ENCODE measurements around the gene GLI1. TPM values are rescaled to one million over a fixed set of nuclear protein-coding genes. Genes with fewer than 3 reads are reported as not detected.

Gene GLI1
- total and polyA plus RNA-seq, 2 of the 13 experiments (the other 11 are each of a cell fraction or from before 2014, with no cell fraction given), result 0.09 to 0.20 TPM

DNA sequence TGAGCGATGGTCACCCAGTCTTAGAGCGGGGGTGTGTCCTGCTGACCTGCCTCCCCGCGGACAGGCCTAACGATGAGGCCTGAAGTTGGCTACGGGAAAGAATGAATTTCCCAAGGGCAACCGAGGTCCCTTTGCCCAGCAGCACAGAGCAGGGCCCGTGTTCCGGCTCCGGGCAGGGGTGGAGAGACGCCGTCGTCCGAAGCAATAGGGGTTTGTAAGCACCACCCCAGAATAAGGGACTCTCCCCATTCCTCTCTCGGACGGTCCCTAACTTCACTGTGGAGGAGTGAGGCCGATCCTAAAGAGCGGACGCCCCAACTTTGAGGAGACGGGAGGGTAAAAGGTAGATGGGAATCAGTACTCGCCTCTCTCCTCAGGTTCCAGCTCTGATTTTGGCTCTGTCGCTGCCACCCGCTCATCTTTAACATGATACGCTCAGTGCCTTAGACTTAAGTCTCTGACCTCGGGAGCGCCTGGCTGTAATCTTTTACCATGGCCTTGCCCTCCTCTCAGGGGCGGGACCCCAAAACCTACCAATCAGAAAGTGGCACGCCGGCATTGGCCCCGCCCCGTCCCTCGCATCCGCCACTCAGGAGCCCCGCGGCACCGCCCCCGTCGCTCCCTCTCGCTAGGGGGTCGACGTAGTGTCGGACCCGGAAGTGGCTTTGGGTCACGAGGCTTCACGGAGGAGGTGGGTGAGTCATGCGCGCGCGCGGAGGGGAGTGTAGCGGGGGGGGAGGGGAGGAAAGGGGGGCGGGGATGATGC, 60.7 kb downstream of the GLI1 start, which contains the start of gene DDIT3 (continued):
- TF ChIP-seq, protein P1, sequence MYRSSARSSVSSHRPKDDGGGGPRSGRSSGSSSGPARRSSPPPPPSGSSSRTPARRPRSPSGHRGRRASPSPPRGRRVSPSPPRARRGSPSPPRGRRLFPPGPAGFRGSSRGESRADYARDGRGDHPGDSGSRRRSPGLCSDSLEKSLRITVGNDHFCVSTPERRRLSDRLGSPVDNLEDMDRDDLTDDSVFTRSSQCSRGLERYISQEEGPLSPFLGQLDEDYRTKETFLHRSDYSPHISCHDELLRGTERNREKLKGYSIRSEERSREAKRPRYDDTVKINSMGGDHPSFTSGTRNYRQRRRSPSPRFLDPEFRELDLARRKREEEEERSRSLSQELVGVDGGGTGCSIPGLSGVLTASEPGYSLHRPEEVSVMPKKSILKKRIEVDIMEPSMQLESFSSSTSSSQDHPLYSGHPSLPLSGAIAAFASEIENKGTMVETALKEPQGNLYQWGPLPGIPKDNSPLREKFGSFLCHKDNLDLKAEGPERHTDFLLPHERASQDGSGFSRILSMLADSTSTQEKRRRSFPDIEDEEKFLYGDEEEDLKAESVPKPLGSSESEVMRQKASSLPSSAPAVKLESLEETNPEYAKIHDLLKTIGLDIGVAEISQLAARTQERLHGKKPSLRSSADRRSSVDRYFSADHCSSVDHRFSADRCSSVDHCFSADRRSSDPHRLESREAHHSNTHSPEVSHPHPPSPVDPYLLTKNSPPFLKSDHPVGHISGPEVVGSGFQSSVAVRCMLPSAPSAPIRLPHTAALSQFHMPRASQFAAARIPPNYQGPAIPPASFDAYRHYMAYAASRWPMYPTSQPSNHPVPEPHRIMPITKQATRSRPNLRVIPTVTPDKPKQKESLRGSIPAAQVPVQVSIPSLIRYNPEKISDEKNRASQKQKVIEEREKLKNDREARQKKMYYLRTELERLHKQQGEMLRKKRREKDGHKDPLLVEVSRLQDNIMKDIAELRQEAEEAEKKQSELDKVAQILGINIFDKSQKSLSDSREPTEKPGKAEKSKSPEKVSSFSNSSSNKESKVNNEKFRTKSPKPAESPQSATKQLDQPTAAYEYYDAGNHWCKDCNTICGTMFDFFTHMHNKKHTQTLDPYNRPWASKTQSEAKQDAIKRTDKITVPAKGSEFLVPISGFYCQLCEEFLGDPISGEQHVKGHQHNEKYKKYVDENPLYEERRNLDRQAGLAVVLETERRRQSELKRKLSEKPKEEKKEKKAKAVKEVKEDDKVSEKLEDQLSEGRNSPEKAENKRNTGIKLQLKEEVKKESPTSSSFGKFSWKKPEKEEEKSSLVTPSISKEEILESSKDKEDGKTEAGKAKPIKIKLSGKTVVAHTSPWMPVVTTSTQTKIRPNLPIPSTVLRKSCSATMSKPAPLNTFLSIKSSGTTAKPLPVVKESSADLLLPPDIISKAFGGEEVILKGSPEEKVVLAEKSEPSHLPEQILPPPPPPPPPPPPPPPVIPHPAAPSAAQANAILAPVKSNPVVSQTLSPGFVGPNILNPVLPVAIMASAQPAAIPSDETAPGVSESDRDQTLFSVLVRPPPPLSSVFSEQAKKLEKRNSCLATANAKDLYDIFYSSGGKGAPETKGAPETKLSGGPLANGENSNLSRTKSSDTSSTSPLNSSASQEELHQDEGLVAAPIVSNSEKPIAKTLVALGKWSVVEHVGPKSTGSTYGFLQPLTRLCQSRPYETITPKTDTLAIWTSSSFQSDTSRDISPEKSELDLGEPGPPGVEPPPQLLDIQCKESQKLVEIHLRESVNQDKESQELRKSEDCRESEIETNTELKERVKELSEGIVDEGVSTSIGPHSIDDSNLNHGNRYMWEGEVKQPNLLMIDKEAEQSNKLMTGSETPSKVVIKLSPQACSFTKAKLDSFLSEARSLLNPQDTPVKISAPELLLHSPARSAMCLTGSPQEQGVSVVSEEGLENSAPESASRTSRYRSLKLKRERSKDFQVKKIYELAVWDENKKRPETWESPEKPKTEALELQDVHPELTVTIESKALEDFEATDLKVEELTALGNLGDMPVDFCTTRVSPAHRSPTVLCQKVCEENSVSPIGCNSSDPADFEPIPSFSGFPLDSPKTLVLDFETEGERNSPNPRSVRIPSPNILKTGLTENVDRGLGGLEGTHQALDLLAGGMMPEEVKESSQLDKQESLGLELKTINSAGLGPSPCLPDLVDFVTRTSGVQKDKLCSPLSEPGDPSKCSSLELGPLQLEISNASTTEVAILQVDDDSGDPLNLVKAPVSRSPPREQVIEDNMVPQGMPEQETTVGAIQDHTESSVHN (CRISPR knock-in tag; IDR thresholded peaks at IDR 0.05), result peak; percentile 82; the same call in 1 of the 2 replicates
- TF ChIP-seq, protein P2, sequence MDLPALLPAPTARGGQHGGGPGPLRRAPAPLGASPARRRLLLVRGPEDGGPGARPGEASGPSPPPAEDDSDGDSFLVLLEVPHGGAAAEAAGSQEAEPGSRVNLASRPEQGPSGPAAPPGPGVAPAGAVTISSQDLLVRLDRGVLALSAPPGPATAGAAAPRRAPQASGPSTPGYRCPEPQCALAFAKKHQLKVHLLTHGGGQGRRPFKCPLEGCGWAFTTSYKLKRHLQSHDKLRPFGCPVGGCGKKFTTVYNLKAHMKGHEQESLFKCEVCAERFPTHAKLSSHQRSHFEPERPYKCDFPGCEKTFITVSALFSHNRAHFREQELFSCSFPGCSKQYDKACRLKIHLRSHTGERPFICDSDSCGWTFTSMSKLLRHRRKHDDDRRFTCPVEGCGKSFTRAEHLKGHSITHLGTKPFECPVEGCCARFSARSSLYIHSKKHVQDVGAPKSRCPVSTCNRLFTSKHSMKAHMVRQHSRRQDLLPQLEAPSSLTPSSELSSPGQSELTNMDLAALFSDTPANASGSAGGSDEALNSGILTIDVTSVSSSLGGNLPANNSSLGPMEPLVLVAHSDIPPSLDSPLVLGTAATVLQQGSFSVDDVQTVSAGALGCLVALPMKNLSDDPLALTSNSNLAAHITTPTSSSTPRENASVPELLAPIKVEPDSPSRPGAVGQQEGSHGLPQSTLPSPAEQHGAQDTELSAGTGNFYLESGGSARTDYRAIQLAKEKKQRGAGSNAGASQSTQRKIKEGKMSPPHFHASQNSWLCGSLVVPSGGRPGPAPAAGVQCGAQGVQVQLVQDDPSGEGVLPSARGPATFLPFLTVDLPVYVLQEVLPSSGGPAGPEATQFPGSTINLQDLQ (CRISPR knock-in tag; IDR thresholded peaks at IDR 0.05), result peak; percentile 42; the same call in 1 of the 2 replicates
- TF ChIP-seq YEATS4 (CRISPR knock-in tag; IDR thresholded peaks at IDR 0.05; ENCODE audit: borderline replicate concordance), result peak; percentile 57; the same call in 1 of the 2 replicates
- no peak for TF ChIP-seq SMC3 (IDR thresholded peaks at IDR 0.05; ENCODE audit: low read length)
- peak; percentile 44; the same call in 1 of the 2 replicates for TF ChIP-seq ONECUT2 (CRISPR knock-in tag; IDR thresholded peaks at IDR 0.05)
- TF ChIP-seq, protein P3, sequence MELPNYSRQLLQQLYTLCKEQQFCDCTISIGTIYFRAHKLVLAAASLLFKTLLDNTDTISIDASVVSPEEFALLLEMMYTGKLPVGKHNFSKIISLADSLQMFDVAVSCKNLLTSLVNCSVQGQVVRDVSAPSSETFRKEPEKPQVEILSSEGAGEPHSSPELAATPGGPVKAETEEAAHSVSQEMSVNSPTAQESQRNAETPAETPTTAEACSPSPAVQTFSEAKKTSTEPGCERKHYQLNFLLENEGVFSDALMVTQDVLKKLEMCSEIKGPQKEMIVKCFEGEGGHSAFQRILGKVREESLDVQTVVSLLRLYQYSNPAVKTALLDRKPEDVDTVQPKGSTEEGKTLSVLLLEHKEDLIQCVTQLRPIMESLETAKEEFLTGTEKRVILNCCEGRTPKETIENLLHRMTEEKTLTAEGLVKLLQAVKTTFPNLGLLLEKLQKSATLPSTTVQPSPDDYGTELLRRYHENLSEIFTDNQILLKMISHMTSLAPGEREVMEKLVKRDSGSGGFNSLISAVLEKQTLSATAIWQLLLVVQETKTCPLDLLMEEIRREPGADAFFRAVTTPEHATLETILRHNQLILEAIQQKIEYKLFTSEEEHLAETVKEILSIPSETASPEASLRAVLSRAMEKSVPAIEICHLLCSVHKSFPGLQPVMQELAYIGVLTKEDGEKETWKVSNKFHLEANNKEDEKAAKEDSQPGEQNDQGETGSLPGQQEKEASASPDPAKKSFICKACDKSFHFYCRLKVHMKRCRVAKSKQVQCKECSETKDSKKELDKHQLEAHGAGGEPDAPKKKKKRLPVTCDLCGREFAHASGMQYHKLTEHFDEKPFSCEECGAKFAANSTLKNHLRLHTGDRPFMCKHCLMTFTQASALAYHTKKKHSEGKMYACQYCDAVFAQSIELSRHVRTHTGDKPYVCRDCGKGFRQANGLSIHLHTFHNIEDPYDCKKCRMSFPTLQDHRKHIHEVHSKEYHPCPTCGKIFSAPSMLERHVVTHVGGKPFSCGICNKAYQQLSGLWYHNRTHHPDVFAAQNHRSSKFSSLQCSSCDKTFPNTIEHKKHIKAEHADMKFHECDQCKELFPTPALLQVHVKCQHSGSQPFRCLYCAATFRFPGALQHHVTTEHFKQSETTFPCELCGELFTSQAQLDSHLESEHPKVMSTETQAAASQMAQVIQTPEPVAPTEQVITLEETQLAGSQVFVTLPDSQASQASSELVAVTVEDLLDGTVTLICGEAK (IDR thresholded peaks at IDR 0.05), result no peak
- TF ChIP-seq, protein P3 (CRISPR knock-in tag; IDR thresholded peaks at IDR 0.05), result peak; percentile 38; the same call in 1 of the 2 replicates

Measured in HepG2 (cell line).